Measurements from ENCODE around the gene GTF2H4. TPM values are rescaled to one million over a fixed set of nuclear protein-coding genes. Genes with fewer than 3 reads are reported as not detected.

The GTF2H4 gene
- total and polyA plus RNA-seq, 8 donors, result 3.9 to 67.4 (median 13.0) TPM

DNA sequence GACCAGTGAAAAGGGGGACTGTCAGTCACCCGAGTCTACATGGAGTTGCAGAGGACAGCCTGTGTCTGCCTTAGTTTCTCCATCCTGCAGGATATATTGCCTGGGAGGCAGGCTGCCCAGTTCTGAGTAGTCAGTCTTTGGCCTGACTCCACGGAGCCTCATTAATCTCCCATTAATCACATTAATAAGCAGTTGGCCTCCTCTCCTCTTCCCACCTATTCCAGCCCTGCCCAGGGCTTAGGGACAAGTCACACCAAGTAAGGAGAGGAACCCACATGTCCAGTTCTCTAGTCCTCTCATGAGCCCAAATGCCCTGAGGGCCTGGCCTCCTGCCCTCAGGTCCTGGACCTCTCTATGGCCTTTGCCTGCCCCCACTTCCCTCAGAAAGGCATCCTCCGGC lies 31.5 kb downstream of the GTF2H4 start:
- WGBS, 5 donors, result 36 to 52% (median 48%) methylated on average over 3 of the region's 3 CpGs
- no peak for TF ChIP-seq EP300 (IDR thresholded peaks at IDR 0.05)
- TF ChIP-seq POLR2AphosphoS5 (IDR thresholded peaks at IDR 0.05), result peak in 2 of 3 donors; percentile 22 to 58
- Histone ChIP-seq H3K4me3 (no peak overlapping the region), H3K9me3 (no peaks in the 10 kb centered on the region), H3K27ac (peak overlapping the region; percentile 20 to 73 (median 46)), H3K27me3 (peaks cover 0 to 35% (median 0%) of the 10 kb centered on the region in 3 donors), H3K36me3 (no peaks in the 10 kb centered on the region), H3K4me1 (peaks cover 6 to 35% (median 30%) of the 10 kb centered on the region in 4 donors)
- intact Hi-C loops (cut with DNase I; ENCODE audit: low total_unique reads), result no loop called here
- DNase-seq, result peak; percentile 52 to 71

DNA sequence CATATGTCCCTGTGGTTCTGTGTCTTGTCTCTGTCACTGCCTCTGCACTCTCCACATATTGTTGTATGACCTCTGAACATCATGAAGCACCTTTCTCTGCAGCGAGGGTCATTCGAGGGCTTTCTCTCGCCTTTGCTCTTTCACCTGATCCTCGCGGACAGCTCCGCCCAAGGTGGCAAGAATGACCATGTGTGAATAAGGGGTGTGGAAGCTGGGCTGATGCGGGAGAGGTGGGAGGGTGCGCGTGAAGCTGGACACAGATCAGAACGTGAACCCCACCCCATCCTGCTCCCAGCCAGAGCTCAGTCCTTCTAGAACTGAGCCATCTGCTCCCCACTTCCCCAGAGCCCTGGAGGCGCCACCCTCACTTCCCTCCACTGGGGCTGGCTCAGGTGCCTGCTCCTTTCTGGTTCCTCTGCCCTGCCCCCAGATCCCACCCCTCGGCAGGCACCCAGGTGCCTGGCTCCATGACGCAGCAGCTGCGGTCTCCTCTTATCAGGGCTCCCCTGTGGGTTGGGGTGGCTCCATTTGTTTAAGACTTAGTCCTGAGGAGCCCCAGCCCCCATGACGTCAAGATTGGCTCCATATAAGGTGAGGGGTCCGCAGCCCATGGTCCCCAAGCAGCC lies 32.5 kb downstream of the GTF2H4 start, which contains the start of gene MUCL3:
MUCL3 (plus strand) TSS at position 613 of the 626 bp plus-strand sequence. CDS start 27 bp downstream, outside the sequence.
- Histone ChIP-seq H3K27me3 (peaks cover 0 to 42% (median 0%) of the 10 kb centered on the region in 3 donors), H3K9me3 (no peaks in the 10 kb centered on the region), H3K4me1 (peaks cover 6 to 35% (median 30%) of the 10 kb centered on the region in 4 donors), H3K4me3 (peak within 1 kb of the TSS in 3 of 4 donors; percentile 15 to 23 (median 16)), H3K27ac (peak within 1 kb of the TSS; percentile 35 to 73 (median 53)), H3K36me3 (no peaks in the 10 kb centered on the region)
- DNase-seq, result peak; percentile 62 to 75
- 33 to 56% (median 41%) methylated on average over 16 of the region's 16 CpGs for WGBS, 5 donors
- no peak for TF ChIP-seq POLR2A (IDR thresholded peaks at IDR 0.05)
- TF ChIP-seq POLR2AphosphoS5 (IDR thresholded peaks at IDR 0.05), result peak in 1 of 3 donors; percentile 37
- intact Hi-C loops (cut with DNase I; ENCODE audit: low total_unique reads), result no loop called here

DNA sequence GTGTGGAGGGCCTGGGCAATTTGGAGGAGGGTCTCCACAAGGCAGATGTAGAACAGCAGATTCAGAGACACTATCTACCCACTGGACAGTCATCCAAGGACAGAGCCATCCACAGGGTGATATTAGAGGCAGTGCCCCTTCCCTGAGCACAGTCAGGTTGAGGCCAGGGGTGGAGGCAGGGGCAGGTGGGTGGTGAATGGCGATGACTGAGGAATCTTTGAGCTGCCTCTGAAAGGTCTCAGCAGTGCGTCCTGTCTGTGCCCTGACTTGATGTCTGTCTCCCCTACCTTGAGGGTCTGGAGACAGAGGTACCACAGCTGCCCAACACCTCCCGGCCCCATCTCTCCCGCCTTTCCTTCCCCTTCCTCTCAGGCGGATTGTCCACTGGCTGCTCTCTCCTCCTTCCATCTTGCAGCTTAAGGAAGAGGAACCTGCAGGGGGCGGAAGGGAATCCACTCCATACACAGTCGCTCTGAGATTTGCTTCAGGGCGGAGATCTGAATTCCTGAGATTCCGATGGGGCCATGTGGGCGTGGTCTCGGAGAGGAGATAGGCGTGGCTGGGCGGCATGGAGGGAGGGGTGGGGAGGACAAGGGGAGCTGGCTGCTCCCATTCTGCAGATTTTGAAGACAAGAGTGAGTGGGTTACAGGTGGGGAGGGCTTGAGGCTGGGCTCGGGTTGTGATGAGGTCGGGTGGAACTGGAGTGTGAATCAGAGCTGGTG lies 34.5 kb downstream of the GTF2H4 start:
- Histone ChIP-seq H3K27me3 (peaks cover 0 to 42% (median 0%) of the 10 kb centered on the region in 3 donors), H3K36me3 (no peaks in the 10 kb centered on the region), H3K4me1 (peaks cover 6 to 35% (median 30%) of the 10 kb centered on the region in 4 donors), H3K27ac (peak overlapping the region; percentile 18 to 73 (median 34)), H3K4me3 (peak overlapping the region in 3 of 4 donors; percentile 16 to 23 (median 20)), H3K9me3 (no peaks in the 10 kb centered on the region)
- peak; percentile 89 for DNase-seq
- intact Hi-C loops (cut with DNase I; ENCODE audit: low total_unique reads), result no loop called here
- 5 to 18% (median 15%) methylated on average over 14 to 15 of the region's 15 CpGs for WGBS, 5 donors
- TF ChIP-seq, protein P1, sequence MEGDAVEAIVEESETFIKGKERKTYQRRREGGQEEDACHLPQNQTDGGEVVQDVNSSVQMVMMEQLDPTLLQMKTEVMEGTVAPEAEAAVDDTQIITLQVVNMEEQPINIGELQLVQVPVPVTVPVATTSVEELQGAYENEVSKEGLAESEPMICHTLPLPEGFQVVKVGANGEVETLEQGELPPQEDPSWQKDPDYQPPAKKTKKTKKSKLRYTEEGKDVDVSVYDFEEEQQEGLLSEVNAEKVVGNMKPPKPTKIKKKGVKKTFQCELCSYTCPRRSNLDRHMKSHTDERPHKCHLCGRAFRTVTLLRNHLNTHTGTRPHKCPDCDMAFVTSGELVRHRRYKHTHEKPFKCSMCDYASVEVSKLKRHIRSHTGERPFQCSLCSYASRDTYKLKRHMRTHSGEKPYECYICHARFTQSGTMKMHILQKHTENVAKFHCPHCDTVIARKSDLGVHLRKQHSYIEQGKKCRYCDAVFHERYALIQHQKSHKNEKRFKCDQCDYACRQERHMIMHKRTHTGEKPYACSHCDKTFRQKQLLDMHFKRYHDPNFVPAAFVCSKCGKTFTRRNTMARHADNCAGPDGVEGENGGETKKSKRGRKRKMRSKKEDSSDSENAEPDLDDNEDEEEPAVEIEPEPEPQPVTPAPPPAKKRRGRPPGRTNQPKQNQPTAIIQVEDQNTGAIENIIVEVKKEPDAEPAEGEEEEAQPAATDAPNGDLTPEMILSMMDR (IDR thresholded peaks at IDR 0.05), result peak in 5 of 7 experiments; percentile 6 to 73 (median 54)
- TF ChIP-seq EP300 (IDR thresholded peaks at IDR 0.05) (no peak), POLR2A (IDR thresholded peaks at IDR 0.05) (no peak), POLR2AphosphoS5 (IDR thresholded peaks at IDR 0.05) (peak; percentile 10 to 53 (median 47))

DNA sequence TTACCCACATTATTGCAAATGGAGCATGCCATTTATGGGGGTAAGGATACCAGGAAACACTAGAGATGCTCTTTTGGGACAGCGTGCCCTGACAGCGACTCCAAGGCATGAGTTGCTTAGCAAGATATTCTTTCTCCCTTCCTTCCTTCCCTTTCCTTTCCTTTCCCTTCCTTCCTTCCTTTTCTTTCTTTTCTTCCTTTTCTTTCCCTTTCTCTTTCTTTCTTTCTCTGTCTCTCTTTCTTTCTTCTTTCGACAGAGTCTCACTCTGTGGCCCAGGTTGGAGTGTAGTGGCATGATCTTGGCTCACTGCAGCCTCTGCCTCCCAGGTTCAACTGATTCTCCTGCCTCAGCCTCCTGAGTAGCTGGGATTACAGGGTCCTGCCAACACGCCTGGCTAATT lies 36.0 kb downstream of the GTF2H4 start:
- Histone ChIP-seq H3K9me3 (no peaks in the 10 kb centered on the region), H3K27ac (no peak overlapping the region), H3K4me3 (no peak overlapping the region), H3K36me3 (peaks cover 0 to 4% (median 0%) of the 10 kb centered on the region in 4 donors), H3K4me1 (peaks cover 6 to 34% (median 30%) of the 10 kb centered on the region in 4 donors), H3K27me3 (peaks cover 0 to 31% (median 0%) of the 10 kb centered on the region in 3 donors)
- TF ChIP-seq POLR2A (IDR thresholded peaks at IDR 0.05), result no peak
- TF ChIP-seq, protein P1 (IDR thresholded peaks at IDR 0.05), result no peak
- no peak for TF ChIP-seq POLR2AphosphoS5 (IDR thresholded peaks at IDR 0.05)
- DNase-seq, result no peak
- 85 to 98% (median 96%) methylated on average over 4 of the region's 4 CpGs for WGBS, 5 donors
- intact Hi-C loops (cut with DNase I; ENCODE audit: low total_unique reads), result no loop called here

DNA sequence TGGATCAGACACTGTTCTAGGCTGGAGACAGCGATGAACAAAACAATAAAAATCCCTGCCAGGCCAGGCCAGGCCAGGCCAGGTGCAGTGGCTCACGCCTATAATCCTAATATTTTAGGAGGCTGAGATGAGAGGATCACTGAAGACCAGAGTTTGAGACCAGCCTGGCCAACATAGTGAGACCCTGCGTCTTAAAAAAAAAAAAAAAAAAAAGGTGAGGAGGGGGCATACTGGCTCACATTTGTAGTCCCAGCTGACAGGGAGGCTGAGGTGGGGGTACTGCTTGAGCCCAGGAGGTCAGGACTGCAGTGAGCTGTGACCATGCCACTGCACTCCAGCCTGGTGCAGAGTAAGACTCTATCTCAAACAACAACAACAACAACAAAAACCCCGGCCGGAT lies 37.3 kb downstream of the GTF2H4 start:
- Histone ChIP-seq H3K36me3 (peaks cover 0 to 17% (median 0%) of the 10 kb centered on the region in 4 donors), H3K27ac (no peak overlapping the region), H3K9me3 (no peaks in the 10 kb centered on the region), H3K4me1 (peaks cover 6 to 23% (median 20%) of the 10 kb centered on the region in 4 donors), H3K27me3 (peaks cover 0 to 31% (median 0%) of the 10 kb centered on the region in 3 donors), H3K4me3 (no peak overlapping the region)
- intact Hi-C loops (cut with DNase I; ENCODE audit: low total_unique reads), result no loop called here
- 84 to 89% (median 85%) methylated on average over 5 of the region's 5 CpGs for WGBS, 5 donors
- DNase-seq, result no peak
- TF ChIP-seq POLR2A (IDR thresholded peaks at IDR 0.05) (no peak), EP300 (IDR thresholded peaks at IDR 0.05) (no peak), POLR2AphosphoS5 (IDR thresholded peaks at IDR 0.05) (no peak)
- TF ChIP-seq, protein P1 (IDR thresholded peaks at IDR 0.05), result no peak
